Central memory CD4-positive, alpha-beta T cell (primary cell): ENCODE results near the gene CREBBP.
A peak's percentile ranks its signal among the peaks of the same experiment; 100 is the strongest.
"Not testable (repeated sequence)": the region's sequence is repeated elsewhere in the genome, so short reads cannot be mapped to it uniquely, and the experiment has no call there.

Experiments used
- DNase-seq: peaks from one replicate; pipeline ENCODE4 v3.0.0; 2022
- total RNA-seq, 3 experiments: gene quantifications; one replicate each; lab custom pipeline; 2026; lab: John Stamatoyannopoulos, UW

CREBBP gene
- total RNA-seq, result 81.8 to 253 (median 152) reads per million in 3 experiments

DNA sequence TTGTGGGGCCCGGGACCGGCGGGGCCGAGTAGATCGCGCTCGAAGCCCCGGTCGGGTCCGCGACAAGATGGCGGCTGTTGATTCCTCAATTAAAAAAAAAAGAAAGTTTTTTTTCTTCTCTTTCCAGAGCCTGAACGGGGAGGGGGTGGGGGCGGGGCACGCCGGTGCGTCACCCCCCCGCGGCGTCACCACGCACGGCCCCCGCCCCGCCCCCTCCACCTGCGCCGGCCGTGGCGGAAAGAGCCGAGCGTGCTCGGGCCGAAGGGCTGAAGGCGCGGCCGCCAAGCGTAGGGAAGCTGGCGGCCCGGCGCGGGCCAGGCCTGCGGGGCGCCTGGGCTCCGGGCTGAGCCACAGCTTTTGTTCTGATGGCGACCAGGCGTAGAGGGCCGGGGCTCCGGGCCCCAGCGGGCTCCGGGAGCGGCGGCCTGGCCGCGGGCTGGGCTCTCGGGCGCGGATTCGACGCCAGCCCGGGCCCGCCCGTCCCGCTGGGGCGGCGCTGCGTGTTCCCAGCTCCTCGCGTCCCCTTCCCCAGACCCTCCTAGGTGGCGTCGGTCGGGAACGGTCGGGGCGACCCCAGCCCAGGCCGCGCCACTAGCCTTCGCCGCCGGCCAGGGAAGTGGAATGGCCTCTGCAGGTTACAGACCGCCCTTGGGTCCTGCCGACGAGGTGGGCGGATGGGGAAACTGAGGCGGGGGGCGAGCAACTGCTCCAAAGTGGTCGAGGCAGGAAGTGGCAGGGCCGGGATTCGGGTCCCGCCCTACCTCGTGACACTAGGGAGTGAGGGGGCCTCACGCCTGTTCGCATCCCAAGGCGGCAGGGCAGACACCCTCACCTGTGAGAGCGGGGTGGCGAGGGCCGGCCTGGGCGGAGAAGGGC lies at the start of gene CREBBP:
CREBBP (minus strand) TSS at position 91 of the 876 bp plus-strand sequence. CDS start 797 bp downstream, outside the sequence.
- DNase-seq, result peak; percentile 86

DNA sequence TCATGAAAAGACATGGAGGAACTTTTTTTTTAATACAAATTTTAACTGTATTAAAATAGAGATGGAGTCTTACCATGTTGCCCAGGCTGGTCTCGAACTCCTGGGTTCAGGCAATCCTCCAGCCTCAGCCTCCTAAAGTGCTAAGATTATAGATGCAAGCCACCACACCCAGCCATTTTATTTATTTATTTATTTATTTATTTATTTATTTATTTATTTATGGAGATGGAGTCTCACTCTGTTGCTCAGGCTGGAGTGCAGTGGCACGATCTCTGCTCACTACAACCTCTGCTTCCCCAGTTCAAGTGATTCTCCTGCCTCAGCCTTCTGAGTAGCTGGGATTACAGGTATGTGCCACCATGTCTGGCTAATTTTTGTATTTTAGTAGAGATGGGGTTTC lies 46.6 kb upstream of the CREBBP start:
- not testable (repeated sequence) for DNase-seq

GRCh38 chr16:3924763-3925162 lies 44.2 kb upstream of the CREBBP start:
- no peak for DNase-seq

DNA sequence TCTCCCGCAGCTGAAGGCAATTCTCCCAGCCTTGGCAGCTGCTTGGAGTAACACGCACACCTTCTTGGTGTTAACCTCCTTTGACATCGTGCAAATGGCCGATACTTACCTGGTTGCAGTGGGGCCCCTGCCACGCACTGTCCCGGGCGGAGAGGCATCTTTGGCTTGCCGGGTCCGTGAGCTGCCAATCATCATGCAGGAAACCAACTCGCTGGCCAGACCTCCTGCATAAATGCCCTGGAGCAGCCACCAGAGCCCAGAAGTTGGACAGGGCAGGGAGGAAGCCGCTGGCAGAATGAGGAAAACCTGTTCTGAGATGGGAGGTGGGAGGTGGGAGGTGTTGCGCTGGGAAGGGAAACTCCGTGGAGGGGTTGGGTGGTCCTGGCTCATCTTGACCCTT lies 41.7 kb upstream of the CREBBP start:
- DNase-seq, result no peak

DNA sequence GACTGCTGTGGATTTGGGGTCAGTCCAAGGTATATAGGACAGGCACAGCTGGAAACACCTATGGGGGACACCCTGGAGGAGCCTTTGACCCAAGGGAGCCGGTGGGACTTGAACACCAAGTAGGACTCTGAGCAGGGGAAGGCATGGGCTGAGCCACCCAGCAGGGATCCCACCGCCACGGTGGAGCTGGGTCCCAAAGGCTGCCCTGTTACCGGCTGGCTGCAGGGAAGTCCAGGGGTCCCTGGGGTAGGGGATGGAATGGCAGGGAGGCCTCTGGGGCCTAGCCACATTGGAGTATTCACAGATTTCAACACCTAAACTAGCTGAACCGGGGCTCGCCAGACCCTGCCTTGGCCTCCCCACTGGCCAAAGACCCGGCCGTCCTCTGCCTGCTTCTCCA lies 39.7 kb upstream of the CREBBP start:
- DNase-seq, result no peak

GRCh38 chr16:3919413-3919812 lies 38.9 kb upstream of the CREBBP start:
- DNase-seq, result no peak

- no peak for DNase-seq
Observed at GRCh38 chr16:3915426-3916260, 35.1 kb upstream of the CREBBP start.

DNA sequence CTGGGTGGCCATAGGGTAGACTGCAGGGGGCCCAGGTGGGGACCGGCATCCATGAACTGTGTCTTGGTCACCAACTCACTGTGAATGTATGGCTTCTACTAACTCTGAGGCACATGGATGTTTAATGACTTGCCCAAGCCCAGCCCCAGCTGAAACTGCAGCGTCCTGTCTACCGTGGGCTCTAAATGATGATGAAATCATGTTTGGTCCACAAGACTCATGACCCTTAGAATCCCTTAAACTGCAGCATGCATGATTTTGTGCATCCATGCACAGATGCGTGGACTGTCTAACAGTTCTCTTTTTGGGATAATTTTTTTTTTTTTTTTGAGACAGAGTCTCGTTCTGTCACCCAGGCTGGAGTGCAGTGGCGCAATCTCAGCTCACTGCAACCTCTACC lies 32.4 kb upstream of the CREBBP start:
- no peak for DNase-seq

DNA sequence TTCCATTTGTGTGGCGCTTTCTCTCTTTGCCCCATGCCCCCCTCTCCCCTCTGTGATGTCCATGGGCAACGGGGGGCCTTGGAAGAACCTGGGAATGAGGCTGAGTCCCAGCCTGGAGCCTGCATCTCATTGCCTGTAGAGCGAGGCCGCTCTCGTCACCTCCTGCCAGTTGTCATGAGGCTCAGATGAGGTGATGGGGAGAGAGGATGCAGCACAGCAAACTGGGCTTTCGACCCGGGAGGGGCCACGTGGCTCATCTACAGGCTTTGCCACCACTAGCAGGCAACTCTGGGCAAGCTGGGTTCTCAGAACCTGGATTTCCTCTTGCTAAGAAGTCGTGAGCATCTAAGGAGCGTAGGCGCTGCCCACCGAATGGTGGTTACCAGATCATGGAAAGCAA lies 31.9 kb upstream of the CREBBP start:
- no peak for DNase-seq

DNA sequence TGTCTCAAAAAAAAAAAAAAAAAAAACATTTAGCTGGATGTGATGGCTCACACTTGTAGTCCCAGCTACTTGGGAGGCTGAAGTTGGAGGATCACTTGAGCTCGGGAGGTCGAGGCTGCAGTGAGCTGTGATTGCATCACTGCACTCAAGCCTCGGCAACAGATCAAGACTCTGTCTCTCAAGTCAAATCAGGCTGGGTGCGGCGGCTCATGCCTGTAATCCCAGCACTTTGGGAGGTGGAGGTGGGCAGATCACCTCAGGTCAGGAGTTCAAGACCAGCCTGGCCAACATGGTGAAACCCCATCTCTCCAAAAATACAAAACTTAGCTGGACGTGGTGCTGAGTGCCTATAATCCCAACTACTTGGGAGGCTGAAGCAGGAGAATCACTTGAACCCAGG lies 31.2 kb upstream of the CREBBP start:
- DNase-seq, result not testable (repeated sequence)

DNA sequence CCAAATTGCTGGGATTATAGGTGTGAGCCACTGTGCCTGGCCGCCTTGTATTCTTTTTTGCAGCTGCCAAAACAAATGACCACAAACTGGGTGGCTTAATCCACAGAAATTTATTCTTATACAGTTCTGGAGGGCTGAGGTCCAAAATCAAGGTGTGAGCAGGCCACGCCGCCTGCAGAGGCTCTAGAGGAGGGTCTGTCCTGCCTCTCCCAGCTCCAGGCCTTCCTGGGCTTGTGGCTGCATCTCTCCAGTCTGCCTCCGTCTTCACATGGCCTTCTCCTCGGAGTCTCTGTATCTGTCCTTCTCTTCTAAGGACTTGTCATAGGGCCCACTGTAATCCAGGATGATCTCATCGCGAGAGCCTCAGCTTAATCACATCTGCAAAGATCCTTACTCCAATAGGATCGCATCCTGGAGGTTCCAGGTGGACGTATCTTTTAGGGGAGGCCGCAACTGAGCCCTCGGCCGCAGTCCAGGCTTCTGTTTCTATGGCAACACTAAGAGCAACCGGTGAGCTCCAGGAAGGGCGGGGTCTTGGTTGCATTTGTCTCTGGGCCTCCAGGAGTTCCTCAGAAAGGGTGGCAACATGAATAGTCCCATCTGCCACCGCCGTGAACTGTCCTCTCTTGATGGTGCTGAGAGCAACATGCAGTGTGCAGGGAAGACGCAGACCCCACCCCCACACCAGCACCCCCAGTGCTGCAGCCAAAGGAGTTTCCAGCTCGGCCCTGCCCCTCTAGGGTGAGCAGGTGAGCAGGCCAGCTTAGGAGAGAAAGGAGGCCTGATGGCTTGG lies 29.5 kb upstream of the CREBBP start:
- DNase-seq, result no peak

- DNase-seq, result no peak
Observed at GRCh38 chr16:3908951-3909437, 28.5 kb upstream of the CREBBP start.

DNA sequence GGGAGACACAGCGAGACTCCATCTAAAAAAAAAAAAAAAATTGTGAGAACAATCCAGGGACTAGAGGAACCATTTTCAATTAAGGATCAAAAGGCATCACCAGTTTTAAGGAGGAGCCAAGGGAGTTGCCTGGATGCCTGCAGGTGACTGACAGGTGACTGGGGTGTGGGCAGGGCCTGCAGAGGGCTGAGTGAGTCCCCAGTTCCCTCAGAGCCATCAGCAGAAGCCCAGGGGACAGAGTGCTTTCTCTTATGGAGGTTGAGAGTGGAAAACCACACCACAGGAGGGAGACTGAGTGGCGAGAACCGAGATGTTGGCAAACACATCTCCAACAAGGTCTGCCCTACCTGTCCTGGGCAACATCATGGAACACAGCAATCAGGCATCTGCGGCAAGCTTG lies 27.1 kb upstream of the CREBBP start:
- DNase-seq, result no peak

DNA sequence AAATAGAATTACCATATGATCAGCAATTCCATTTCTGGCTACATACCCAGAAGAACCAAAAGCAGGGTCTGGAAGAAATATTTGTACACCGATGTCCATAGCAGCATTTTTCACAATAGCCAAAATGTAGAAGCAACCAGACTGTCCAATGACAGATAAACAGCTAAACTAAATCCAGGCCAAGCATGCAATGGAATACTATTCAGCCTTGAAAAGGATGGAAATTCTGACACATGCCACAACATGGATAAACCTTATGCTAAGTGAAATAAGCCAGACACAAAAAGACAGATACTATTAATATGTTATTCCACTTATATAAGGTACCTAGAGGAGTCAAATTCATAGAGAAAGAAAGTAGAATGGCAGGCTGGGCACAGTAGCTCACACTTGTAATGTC lies 25.9 kb upstream of the CREBBP start:
- no peak for DNase-seq

DNA sequence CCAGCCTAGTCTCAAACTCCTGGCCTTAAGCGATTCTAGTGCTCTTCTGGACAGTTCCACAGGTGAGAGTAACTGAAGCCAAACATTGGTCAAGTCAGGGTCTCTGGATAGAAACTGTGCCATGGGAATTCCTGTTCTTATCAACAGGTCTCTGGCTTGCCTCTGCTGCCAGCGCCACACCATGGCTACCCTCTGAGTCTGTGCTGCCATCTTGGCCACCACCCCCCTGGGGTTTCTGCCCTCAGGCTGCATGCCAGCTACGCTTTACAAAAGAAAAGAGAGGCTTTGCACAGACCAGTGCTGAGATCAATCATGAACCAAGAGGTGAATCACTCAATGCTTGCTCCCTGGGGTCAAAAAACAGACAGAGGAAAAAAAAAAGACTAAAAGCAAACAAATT lies 24.4 kb upstream of the CREBBP start:
- DNase-seq, result no peak

- DNase-seq, result no peak
Observed at GRCh38 chr16:3890091-3890490, 9.6 kb upstream of the CREBBP start.

DNA sequence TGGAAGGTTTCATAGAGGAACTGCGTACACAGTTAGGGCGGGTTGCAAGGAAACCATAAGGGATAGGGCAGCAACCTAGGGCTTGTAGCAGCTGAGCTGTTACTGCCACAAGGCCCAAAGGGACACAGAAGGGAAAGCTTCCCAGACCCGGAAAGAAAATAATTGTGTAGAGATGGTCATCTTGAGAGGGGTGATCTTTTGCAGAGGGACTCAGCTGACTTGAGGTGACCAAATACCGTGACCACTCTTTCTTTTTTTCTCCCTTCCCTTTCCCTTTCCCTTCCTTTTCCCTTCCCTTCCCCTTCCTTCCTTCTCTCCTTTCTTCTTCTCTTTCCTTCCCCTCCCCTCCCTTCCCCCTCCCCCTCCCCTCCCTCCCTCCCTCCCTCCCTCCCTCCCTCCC lies 8.5 kb upstream of the CREBBP start:
- no peak for DNase-seq

- not testable (repeated sequence) for DNase-seq
Observed at GRCh38 chr16:3885999-3886398, 5.5 kb upstream of the CREBBP start.

DNA sequence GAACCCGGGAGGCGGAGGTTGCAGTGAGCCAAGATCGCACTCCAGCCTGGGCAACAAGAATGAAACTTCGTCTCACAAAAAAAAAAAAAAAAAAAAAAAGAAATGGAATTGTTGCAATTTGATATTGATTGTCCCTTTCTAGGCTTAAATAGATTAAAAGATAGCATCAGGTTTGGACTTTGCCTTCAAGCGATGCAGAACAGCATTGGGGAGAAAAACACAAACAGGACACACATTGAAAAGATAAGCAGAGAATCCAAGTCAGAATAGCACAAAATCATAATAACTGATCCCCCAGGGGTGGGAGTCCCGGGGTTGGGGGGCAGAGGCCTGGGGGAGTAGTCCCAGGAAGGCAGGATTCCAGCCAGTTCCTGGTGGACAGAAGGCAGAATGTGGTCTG lies 3.9 kb upstream of the CREBBP start:
- no peak for DNase-seq

DNA sequence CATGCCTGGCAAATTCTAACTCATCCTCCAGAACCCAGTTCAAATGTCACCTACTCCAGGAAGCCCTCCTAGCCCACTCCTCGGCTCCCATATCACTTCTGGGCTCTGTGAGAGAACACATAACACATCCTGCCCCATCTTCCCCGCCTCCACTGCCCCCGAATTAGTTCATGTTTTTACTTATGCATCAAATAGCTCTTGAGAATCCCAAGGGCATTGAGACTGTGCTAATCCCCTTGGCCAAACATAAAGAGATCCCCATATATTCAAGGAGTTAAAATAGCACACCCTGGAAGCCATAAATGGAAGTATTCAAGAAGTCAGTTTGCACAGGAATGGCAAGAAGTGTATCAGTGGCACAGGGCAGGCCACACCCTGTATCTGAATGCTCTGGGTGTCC lies 2.0 kb upstream of the CREBBP start:
- no peak for DNase-seq

DNA sequence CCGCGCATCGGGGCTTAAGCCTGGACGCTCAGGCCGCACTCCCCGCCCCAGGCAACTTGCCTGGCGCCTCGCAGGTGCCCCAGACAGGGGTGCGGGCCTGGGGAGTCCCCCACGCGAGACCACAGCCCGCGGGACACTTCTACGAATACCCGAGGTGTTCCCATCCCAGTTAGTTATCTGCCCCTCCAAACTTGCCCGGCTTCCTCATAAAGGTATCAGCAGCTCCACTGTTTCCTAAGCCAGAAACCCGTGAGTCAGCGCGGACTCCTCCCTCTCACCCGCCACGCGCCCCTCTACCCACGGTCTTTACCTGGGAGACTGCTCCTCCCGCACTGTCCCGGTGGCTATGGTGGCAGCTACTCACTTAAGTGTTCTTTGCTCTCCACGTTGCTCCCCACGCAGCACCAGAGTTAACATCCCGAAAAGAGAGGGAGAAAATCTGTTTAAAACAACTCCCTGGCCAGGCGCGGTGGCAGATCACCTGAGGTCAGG lies 1.0 kb upstream of the CREBBP start:
- DNase-seq, result no peak

DNA sequence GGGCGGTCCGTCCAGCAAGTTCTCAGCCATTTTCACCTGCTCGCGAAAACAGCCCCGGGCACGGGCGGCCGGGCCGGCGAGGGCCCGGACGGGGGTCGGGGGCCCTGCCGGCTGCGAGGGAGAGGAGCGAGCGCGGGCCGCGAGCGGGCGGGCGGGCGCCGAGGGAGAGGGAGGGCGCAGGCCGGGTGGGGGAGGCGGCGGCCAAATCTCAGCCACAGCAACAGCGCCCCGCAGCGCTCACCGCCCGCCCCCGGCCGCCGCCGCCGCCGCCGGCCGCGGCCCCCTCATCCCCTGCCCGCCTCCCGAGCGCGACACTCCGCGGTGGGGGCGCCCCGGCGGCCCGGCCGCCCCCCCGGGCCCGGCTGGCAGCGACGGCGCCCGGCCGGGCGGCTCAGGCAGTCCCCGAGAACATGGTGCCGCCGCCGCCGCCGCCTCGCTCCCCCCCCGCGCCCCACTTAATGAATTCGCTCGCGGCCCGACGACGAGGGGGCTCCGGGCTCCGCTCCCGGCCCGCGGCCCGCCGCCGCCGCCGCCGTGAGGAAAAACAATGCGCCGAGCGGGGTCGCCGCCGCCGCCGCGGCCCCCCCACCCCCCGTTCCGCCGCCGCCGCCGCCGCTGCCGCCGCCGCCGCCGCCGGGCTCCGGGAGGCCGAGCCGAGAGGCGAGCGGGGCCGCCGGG lies 487 bp downstream of the CREBBP start:
- DNase-seq, result peak; percentile 67
